Psoas muscle (tissue), 8 donors: ENCODE measurements around the gene COL19A1. TPM values are rescaled to one million over a fixed set of nuclear protein-coding genes. Genes with fewer than 3 reads are reported as not detected.

Source experiments
- ATAC-seq, 4 donors: fragments of 200-7000 bp; cut with Tn5 transposase; one replicate each; pipeline ENCODE4 v1.9.1; 2020; ENCODE audit warnings: moderate library complexity in 3 of 4, mild to moderate bottlenecking in 2 of 4
- DNase-seq, 2 donors: peaks; one replicate each; pipeline ENCODE4 v3.0.0-alpha.2; 2020
- H3K27ac ChIP-seq: fragments of 200-600 bp; one replicate; pipeline ENCODE4 v1.8.0; 2022
- H3K27me3 ChIP-seq, 3 donors: fragments of 200-600 bp in 1 of 3; one replicate each; pipeline versions ENCODE4 v1.6.1 to v1.8.0; 2013 to 2022; ENCODE audit warnings: low read length in 2 of 3, mild to moderate bottlenecking in 2 of 3, moderate library complexity in 1 of 3; ENCODE audit not compliant: insufficient read depth in 3 of 3
- H3K36me3 ChIP-seq, 2 donors: fragments of 200-600 bp in 1 of 2; one replicate each; pipeline versions ENCODE4 v1.6.1 to v1.8.0; 2013 to 2022; ENCODE audit warnings: low read depth in 1 of 2, mild to moderate bottlenecking in 1 of 2, moderate library complexity in 1 of 2; ENCODE audit not compliant: insufficient read depth in 1 of 2
- H3K4me1 ChIP-seq: fragments of 200-600 bp; one replicate; pipeline ENCODE4 v1.8.0; 2022
- H3K4me3 ChIP-seq: fragments of 200-600 bp; one replicate; pipeline ENCODE4 v1.8.0; 2022; ENCODE audit warnings: mild to moderate bottlenecking
- H3K9me3 ChIP-seq: fragments of 200-600 bp; one replicate; pipeline ENCODE4 v1.8.0; 2022
- WGBS, 3 donors: extraction: QIAGEN DNeasy Blood & Tissue Kit; methylation state at CpG; one replicate each; pipeline versions ENCODE4 v1.1.6 to v1.1.7; 2013; 5-methylcytosine and 5-hydroxymethylcytosine counted together
- intact Hi-C, 2 donors: fragments of 100-400 bp; cut with DNase I; formaldehyde crosslinking; loops; one replicate each; pipeline versions ENCODE4 v1.11.0 to v1.14.2; 2022
- polyA plus RNA-seq, 3 donors: library from polyadenylated mRNA; stranded (reverse); fragments of 200-250 nt; gene quantifications; one replicate each; pipeline ENCODE4 v1.2.3, GENCODE V29; 2013
- total RNA-seq, 4 donors: library from RNA; stranded (reverse); fragmentation: NEBNext Ultra II Directional in 2 of 4; extraction: Animal tissue kit (Norgen Biotek cat#: 25700) in 2 of 4; gene quantifications; one replicate each; pipeline versions ENCODE4 v1.2.1 to v1.2.4, GENCODE V29; 2021 to 2023
- TF ChIP-seq, protein P1 (sequence below): fragments of 200-600 bp; IDR thresholded peaks from one replicate; pipeline ENCODE4 v1.8.0; 2022; ENCODE audit warnings: antibody characterized with exemption
- donor health status: healthy with polysubstance abuse.
- donor health status: DM: no; HTN: no; CAD: no; lungs with moderate emphysema.
- donor health status: Bipolar disorder and iron deficiency.
- donor health status: healthy.
- donor health status: DM: yes; HTN: yes; CAD: no.
- donor health status: DM: no; HTN: no; CAD: no.
- donor health status: DM: no; HTN: no; CAD: no.
- donor health status: DM: yes; HTN: yes; CAD: no.

COL19A1 gene
- total and polyA plus RNA-seq, 7 donors: 0.01 to 10.3 (median 0.33) TPM

DNA sequence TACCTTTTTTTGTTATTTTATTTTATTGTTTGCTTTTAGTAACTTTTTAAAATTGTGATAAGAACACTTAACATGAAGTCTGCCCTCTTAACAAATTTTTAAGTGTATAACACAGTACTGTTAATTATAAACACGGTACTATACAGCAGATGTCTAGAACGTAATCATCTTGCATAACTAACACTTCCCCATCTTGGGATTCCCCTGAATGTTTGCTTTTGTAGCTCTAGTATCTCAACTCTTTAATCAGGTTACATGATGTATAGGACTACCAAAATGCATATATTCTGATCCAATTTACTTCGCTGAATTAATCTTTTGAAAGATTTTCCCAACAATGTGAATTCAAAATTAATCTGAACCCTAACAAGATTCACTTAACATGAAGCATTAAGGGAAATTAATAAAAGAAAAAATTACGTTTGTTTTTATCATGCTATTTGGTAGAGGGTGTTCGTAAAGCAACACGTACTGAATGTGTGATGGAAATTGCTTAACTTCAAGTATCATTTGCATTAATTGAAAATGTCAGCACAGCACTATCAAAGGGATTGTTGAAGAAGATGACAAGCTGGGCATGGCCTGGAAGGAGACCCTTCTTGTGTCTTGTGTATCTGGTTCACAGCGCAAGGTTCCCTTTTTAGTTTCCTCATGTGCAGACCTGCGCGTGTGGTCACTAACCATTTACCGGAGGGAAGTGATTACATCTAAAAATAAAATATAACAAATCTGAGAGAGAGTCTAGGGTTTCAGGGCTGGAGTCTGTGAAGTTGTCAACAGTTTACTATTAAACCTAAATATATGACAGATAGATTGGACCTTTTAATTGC, 15.2 kb downstream of the COL19A1 start:
- 59 to 81% (median 70%) methylated on average over 10 of the region's 10 CpGs for WGBS, 3 donors
- intact Hi-C loops: no loop called here
- ATAC-seq: peak in 2 of 4 donors; percentile 64 to 86
- Histone ChIP-seq H3K4me3 (no peak overlapping the region), H3K27me3 (no peaks in the 10 kb centered on the region), H3K9me3 (no peaks in the 10 kb centered on the region), H3K4me1 (peaks cover 4% of the 10 kb centered on the region), H3K27ac (no peak overlapping the region), H3K36me3 (no peaks in the 10 kb centered on the region)
- DNase-seq: no peak
- TF ChIP-seq, protein P1, sequence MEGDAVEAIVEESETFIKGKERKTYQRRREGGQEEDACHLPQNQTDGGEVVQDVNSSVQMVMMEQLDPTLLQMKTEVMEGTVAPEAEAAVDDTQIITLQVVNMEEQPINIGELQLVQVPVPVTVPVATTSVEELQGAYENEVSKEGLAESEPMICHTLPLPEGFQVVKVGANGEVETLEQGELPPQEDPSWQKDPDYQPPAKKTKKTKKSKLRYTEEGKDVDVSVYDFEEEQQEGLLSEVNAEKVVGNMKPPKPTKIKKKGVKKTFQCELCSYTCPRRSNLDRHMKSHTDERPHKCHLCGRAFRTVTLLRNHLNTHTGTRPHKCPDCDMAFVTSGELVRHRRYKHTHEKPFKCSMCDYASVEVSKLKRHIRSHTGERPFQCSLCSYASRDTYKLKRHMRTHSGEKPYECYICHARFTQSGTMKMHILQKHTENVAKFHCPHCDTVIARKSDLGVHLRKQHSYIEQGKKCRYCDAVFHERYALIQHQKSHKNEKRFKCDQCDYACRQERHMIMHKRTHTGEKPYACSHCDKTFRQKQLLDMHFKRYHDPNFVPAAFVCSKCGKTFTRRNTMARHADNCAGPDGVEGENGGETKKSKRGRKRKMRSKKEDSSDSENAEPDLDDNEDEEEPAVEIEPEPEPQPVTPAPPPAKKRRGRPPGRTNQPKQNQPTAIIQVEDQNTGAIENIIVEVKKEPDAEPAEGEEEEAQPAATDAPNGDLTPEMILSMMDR: no peak

DNA sequence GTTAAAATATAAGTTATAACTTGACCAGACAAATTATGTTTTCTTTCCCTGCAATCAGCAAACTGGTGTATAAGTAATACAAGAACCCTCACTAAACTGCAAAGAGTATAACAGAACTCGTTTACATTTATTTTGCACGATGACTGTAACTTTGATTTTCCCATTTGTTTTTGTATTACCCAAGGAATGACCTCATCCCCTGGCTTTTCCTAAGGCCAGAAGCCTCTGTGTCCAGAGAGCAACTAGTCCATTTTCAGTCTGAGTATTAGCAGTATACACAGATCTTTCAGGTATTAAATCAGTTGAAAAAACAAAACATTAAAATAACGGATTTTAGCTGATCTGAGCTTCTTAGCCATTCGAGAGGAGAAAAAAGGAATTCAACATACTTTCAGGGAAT, 17.2 kb downstream of the COL19A1 start:
- WGBS, 3 donors: 50 to 71% (median 58%) methylated on average over 4 of the region's 4 CpGs
- Histone ChIP-seq H3K27ac (no peak overlapping the region), H3K9me3 (no peaks in the 10 kb centered on the region), H3K36me3 (no peaks in the 10 kb centered on the region), H3K4me1 (peaks cover 4% of the 10 kb centered on the region), H3K4me3 (no peak overlapping the region), H3K27me3 (no peaks in the 10 kb centered on the region)
- ATAC-seq: no peak
- no peak for DNase-seq
- intact Hi-C loops: no loop called here
- TF ChIP-seq, protein P1: no peak

DNA sequence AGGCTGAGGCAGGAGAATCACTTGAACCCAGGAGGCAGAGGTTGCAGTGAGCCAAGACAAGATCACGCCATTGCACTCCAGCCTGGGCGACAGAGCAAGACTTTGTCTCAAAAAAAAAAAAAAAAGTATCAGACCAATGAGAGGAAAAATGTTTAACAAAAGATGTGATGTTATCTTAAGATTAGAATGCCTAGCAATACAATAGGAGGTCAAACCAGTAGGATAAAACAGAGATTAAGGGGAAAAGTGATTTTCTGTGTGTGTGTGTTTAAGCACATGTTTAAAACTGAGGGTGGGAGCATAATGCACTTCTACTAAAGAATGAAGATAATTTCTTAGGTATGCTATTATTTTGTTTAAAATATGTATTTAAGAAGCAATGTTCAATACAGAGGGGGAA, 17.9 kb downstream of the COL19A1 start:
- ATAC-seq: no peak
- Histone ChIP-seq H3K36me3 (no peaks in the 10 kb centered on the region), H3K4me1 (peaks cover 4% of the 10 kb centered on the region), H3K27ac (no peak overlapping the region), H3K4me3 (no peak overlapping the region), H3K9me3 (no peaks in the 10 kb centered on the region), H3K27me3 (no peaks in the 10 kb centered on the region)
- WGBS, 3 donors: 85 to 96% (median 95%) methylated on average over 2 of the region's 2 CpGs
- DNase-seq: no peak
- TF ChIP-seq, protein P1: no peak
- intact Hi-C loops: no loop called here

DNA sequence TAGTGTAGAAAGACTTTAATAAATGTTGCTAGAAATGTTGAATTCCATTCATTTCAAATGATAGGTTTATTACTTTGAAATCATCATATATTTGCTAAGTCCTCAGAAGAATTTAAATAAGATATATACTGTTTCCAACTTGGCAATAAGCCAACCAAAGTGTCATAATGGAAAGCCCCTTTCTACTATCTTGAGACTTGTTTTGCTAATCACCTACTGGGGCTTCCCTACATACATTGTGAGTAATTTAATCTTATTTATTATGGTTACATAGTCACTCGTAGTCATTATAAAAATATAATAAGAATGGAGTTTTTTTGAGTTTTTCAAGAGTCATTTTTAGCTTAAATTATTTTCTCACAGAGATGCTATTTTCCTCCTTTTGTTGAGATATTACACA, 20.7 kb downstream of the COL19A1 start:
- Histone ChIP-seq H3K36me3 (no peaks in the 10 kb centered on the region), H3K4me1 (no peaks in the 10 kb centered on the region), H3K4me3 (no peak overlapping the region), H3K9me3 (no peaks in the 10 kb centered on the region), H3K27me3 (no peaks in the 10 kb centered on the region), H3K27ac (no peak overlapping the region)
- ATAC-seq: no peak
- TF ChIP-seq, protein P1: no peak
- DNase-seq: no peak
- intact Hi-C loops: no loop called here
- 71 to 86% (median 75%) methylated on average over 1 of the region's 1 CpG for WGBS, 3 donors
